GM12864 (cell line): ENCODE data around the gene ABCA7.
A peak's percentile ranks its signal among the peaks of the same experiment; 100 is the strongest.

Source experiments
- DNase-seq: peaks from one replicate; pipeline ENCODE4 v3.0.0-alpha.2; 2011; ENCODE audit warnings: low read depth
- H3K4me3 ChIP-seq: 2 replicates; pipeline ENCODE4 v1.5.1; 2011; ENCODE audit warnings: mild to moderate bottlenecking, low read depth, low read length, control low read depth
- TF ChIP-seq, protein P1 (sequence below): IDR thresholded peaks from 2 replicates; pipeline ENCODE4 v1.5.1; 2011; ENCODE audit warnings: low read depth, mild to moderate bottlenecking, moderate library complexity, low read length, control low read depth, inconsistent platforms; ENCODE audit errors: missing control alignments

The ABCA7 gene

DNA sequence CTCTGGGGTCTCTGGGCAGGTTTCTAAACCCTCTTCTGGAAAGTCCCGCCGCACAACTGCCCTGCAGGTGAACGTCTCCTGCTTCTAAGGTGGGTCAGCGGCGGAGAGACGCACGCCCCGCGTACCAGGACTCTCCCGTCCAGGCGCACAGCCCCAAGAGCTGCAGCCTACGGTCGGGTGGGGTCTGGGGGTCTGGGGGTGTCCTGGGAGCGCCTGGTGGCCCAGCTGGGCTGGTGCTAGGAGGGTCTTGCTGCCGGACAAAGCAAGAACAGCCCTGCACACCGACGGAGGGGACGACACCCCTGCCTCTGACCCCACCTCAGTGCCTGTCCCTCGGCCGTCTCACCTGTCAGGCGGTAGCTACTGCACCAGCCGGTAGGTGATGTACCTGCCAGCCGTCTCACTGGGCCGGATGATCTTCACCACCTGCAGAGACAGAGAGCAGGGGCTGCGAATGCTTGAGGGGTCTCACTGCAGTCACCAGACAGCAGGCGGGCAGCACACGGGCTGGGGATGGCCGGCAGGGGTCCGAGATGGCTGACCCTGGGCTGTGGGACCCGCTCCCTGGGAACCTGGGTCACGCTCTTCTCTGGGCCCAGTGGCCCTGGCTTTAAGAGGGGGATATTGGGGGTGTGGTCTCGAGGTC, 49.3 kb downstream of the ABCA7 start:
- DNase-seq, result no peak

DNA sequence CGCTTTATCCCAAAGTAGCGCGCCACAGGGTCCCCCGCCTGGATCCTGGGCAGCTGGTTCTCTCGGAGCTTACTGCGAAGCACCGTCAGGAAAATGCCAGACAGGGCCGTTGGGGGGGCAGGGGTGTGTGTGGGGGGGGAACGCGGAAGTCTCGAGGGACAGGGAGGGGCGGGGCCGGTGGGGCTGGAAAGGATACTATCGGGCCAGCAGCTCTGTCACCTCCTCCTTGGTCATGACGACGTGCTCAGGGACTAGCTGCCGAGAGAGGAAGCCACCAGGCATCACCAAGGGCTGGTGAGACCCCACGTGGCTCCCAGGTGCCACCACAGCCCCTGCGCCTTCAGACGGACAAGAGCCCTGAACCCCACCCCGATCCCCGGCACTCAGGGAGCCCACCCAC, 50.0 kb downstream of the ABCA7 start:
- H3K4me3 ChIP-seq, result no peak overlapping the region
- no peak for DNase-seq
- TF ChIP-seq, protein P1, sequence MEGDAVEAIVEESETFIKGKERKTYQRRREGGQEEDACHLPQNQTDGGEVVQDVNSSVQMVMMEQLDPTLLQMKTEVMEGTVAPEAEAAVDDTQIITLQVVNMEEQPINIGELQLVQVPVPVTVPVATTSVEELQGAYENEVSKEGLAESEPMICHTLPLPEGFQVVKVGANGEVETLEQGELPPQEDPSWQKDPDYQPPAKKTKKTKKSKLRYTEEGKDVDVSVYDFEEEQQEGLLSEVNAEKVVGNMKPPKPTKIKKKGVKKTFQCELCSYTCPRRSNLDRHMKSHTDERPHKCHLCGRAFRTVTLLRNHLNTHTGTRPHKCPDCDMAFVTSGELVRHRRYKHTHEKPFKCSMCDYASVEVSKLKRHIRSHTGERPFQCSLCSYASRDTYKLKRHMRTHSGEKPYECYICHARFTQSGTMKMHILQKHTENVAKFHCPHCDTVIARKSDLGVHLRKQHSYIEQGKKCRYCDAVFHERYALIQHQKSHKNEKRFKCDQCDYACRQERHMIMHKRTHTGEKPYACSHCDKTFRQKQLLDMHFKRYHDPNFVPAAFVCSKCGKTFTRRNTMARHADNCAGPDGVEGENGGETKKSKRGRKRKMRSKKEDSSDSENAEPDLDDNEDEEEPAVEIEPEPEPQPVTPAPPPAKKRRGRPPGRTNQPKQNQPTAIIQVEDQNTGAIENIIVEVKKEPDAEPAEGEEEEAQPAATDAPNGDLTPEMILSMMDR, result no peak

More for the DNA sequence above, 49.3 kb downstream of the ABCA7 start:
- TF ChIP-seq, protein P1, result no peak
- no peak overlapping the region for H3K4me3 ChIP-seq

DNA sequence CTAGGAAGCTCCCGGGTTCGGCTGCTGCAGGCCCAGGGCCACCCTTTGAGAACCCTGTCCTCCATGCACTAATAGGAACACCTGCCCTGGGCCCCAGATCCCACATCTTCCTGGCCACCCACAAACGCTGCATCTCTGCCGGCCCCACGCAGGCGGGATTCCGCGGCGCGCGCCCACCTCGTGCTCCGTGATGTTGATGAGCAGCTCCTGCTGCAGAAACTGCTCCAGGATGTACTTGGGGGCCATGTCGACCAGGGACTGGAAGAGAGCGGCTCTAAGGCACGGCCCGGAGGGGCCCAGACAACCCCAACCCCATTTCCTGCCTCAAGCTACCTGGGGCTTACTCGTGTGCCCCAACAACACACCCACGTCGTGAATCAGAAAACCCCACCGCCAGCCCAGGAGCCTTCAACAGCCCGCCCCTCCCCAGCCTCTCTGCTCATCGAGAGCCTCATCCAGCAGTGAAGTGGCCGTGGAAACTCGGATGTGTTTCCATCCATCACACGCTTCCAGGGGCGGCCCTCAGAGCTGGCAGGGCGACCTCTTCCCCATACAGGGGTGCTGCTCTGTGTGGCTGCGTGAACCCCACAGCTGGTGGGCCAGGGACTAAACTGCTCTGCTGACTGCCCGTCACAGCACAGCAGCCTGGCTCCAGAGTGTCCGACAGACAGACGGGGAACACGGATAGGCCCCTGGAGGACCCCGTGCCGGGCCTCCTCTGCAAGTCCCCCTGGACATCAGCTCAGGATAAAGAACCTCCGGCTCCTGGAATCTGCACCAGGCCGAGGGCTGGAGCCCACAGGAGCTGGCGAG, 51.0 kb downstream of the ABCA7 start:
- DNase-seq, result no peak
- TF ChIP-seq, protein P1, result no peak
- no peak overlapping the region for H3K4me3 ChIP-seq

GRCh38 chr19:1091544-1092175, 51.8 kb downstream of the ABCA7 start:
- TF ChIP-seq, protein P1, result no peak
- no peak overlapping the region for H3K4me3 ChIP-seq
- DNase-seq, result no peak

DNA sequence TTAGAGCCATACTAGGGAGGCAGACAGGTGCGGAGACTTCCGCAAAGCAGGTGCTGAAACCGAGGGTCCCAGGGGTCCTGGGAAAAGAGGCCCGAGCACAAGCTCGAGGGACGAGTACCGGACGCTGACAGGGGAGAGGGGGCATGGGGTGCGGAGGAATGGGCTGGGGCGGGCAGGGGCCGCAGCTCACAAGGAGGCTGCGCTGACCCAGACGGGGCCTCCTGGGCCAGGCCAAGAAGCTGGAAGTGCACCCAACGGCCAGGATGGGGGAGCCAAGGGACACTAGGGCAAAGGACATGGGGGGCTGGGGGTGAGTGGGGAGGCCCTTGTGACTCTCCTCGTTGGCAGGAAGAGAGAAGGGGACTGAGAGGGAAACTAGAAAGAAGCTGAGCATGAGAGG, 53.4 kb downstream of the ABCA7 start:
- TF ChIP-seq, protein P1, result no peak
- DNase-seq, result no peak
- H3K4me3 ChIP-seq, result peak overlapping the region; percentile 65

DNA sequence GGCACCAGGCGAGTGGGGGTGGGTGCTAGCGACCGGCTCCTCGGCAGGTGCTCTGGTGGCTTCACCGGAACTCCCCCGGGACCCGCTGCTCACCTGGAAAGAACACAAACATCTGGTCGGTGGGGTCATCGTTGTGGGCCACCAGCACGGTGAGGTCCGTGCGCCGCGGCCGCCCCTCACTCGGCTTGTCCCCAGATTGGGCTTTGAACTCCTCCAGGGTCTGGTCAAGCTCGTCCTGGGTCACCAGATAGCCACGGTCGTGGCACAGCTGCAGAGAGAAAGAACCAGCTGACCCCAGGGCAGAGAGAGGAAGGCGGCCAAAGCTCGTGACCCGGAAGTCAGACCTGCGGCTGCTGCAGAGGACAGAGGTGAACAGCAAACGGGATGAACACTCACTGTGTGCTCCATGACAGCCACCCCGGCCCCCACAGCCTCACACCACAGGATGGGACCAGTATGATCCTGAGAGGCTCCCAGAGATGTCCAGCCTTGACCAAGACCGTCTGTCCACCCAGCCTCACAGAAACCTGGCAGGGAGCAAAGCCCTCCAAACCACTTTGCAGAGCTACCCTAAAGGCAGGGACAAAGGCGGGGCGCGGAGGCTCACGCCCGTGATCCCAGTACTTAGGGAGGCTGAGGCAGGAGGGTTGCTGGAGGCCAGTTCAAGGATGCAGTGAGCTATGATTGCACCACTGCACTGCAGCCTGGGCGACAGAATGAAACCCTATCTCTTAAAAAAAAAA, 54.1 kb downstream of the ABCA7 start:
- peak overlapping the region; percentile 65 for H3K4me3 ChIP-seq
- TF ChIP-seq, protein P1, result no peak
- DNase-seq, result no peak
